ENCODE data around the gene ALDH4A1. TPM values are rescaled to one million over a fixed set of nuclear protein-coding genes. Genes with fewer than 3 reads are reported as not detected.
A peak's percentile ranks its signal among the peaks of the same experiment; 100 is the strongest.

Gene ALDH4A1
- total and polyA plus RNA-seq, 4 donors: 13.7 to 31.2 (median 23.5) TPM

DNA sequence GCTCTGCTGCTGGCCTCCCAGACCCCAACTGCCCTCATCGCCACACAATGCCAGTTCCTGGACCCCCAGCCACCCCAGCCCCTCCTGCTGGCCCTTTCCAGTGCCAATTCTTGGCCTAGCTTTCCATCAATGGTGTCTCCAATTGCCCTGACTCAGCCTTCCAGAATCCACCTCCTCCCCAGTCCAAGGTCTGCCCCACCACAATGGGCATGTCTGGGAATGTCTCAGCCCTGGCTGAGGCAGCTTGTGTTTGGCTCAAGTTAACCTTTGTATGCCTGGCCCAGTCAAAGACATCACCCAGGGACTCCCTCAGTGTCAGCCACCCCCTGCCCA lies 16.4 kb downstream of the ALDH4A1 start:
- Histone ChIP-seq H3K36me3 (ENCODE audit: control insufficient read depth, insufficient read depth, low read length) (peaks cover 75% of the 10 kb centered on the region), H3K27ac (ENCODE audit: low read depth, low read length) (no peak overlapping the region), H3K27me3 (ENCODE audit: control insufficient read depth, insufficient read depth, low read length) (no peaks in the 10 kb centered on the region), H3K9me3 (ENCODE audit: control insufficient read depth, insufficient read depth, low read length) (no peaks in the 10 kb centered on the region), H3K4me3 (ENCODE audit: low read depth, low read length) (no peak overlapping the region), H3K4me1 (ENCODE audit: control insufficient read depth, insufficient read depth, low read length) (peaks cover 37% of the 10 kb centered on the region)
- 89% methylated on average over 1 of the region's 1 CpG for WGBS (ENCODE audit: insufficient coverage)
- DNase-seq (ENCODE audit: low read depth in 4 of 6, low spot score in 6 of 6): no peak

GRCh38 chr1:18885311-18886002 lies 16.9 kb downstream of the ALDH4A1 start:
- Histone ChIP-seq H3K9me3 (ENCODE audit: control insufficient read depth, insufficient read depth, low read length) (no peaks in the 10 kb centered on the region), H3K36me3 (ENCODE audit: control insufficient read depth, insufficient read depth, low read length) (peaks cover 78% of the 10 kb centered on the region), H3K27ac (ENCODE audit: low read depth, low read length) (no peak overlapping the region), H3K27me3 (ENCODE audit: control insufficient read depth, insufficient read depth, low read length) (no peaks in the 10 kb centered on the region), H3K4me3 (ENCODE audit: low read depth, low read length) (no peak overlapping the region), H3K4me1 (ENCODE audit: control insufficient read depth, insufficient read depth, low read length) (peaks cover 33% of the 10 kb centered on the region)
- DNase-seq (ENCODE audit: low read depth in 4 of 6, low spot score in 6 of 6): no peak
- WGBS (ENCODE audit: insufficient coverage): 88% methylated on average over 13 of the region's 17 CpGs

DNA sequence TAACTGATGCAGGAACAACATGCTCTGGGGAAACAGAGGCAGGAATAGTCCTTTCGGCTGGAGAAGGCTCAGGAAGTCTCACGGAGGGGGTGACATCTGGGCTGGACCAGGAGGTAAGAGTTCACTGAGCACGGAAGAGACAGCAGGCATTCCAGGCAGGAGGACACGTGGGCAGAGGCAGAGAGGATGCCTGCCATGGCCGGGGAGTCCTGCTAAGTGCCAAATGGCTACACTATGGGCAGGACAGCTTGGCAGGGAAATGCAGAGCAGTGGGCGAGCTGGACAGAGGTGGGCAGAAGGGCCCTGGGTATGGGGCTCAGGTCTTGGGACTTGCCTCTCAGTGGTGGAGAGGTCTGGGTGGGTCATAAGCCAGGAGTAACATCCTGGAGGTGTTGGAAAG lies 17.6 kb downstream of the ALDH4A1 start:
- no peak for DNase-seq (ENCODE audit: low read depth in 4 of 6, low spot score in 6 of 6)
- Histone ChIP-seq H3K36me3 (ENCODE audit: control insufficient read depth, insufficient read depth, low read length) (peaks cover 82% of the 10 kb centered on the region), H3K9me3 (ENCODE audit: control insufficient read depth, insufficient read depth, low read length) (no peaks in the 10 kb centered on the region), H3K4me1 (ENCODE audit: control insufficient read depth, insufficient read depth, low read length) (peaks cover 33% of the 10 kb centered on the region), H3K27ac (ENCODE audit: low read depth, low read length) (no peak overlapping the region), H3K4me3 (ENCODE audit: low read depth, low read length) (no peak overlapping the region), H3K27me3 (ENCODE audit: control insufficient read depth, insufficient read depth, low read length) (no peaks in the 10 kb centered on the region)
- WGBS (ENCODE audit: insufficient coverage): 82% methylated on average over 6 of the region's 6 CpGs

- Histone ChIP-seq H3K27ac (ENCODE audit: low read depth, low read length) (no peak overlapping the region), H3K9me3 (ENCODE audit: control insufficient read depth, insufficient read depth, low read length) (no peaks in the 10 kb centered on the region), H3K27me3 (ENCODE audit: control insufficient read depth, insufficient read depth, low read length) (no peaks in the 10 kb centered on the region), H3K4me3 (ENCODE audit: low read depth, low read length) (no peak overlapping the region), H3K4me1 (ENCODE audit: control insufficient read depth, insufficient read depth, low read length) (peaks cover 35% of the 10 kb centered on the region), H3K36me3 (ENCODE audit: control insufficient read depth, insufficient read depth, low read length) (peaks cover 83% of the 10 kb centered on the region)
- no peak for DNase-seq (ENCODE audit: low read depth in 4 of 6, low spot score in 6 of 6)
- WGBS (ENCODE audit: insufficient coverage): 60% methylated on average over 3 of the region's 4 CpGs
These were observed 18.0 kb downstream of the ALDH4A1 start for GRCh38 chr1:18884419-18884717.

- WGBS (ENCODE audit: insufficient coverage): 50% methylated on average over 14 of the region's 14 CpGs
These were observed 18.5 kb downstream of the ALDH4A1 start for GRCh38 chr1:18883636-18884418.

GRCh38 chr1:18883079-18883478 lies 19.3 kb downstream of the ALDH4A1 start:
- Histone ChIP-seq H3K4me3 (ENCODE audit: low read depth, low read length) (no peak overlapping the region), H3K27ac (ENCODE audit: low read depth, low read length) (no peak overlapping the region), H3K4me1 (ENCODE audit: control insufficient read depth, insufficient read depth, low read length) (peaks cover 36% of the 10 kb centered on the region), H3K27me3 (ENCODE audit: control insufficient read depth, insufficient read depth, low read length) (no peaks in the 10 kb centered on the region), H3K36me3 (ENCODE audit: control insufficient read depth, insufficient read depth, low read length) (peaks cover 77% of the 10 kb centered on the region), H3K9me3 (ENCODE audit: control insufficient read depth, insufficient read depth, low read length) (no peaks in the 10 kb centered on the region)
- WGBS (ENCODE audit: insufficient coverage): 96% methylated on average over 23 of the region's 23 CpGs
- DNase-seq (ENCODE audit: low read depth in 4 of 6, low spot score in 6 of 6): no peak

More at GRCh38 chr1:18883636-18884418, 18.5 kb downstream of the ALDH4A1 start:
- no peak overlapping the region for H3K4me3 ChIP-seq (ENCODE audit: low read depth, low read length)
- no peak overlapping the region for H3K27ac ChIP-seq (ENCODE audit: low read depth, low read length)
- peaks cover 82% of the 10 kb centered on the region for H3K36me3 ChIP-seq (ENCODE audit: control insufficient read depth, insufficient read depth, low read length)
- H3K27me3 ChIP-seq (ENCODE audit: control insufficient read depth, insufficient read depth, low read length): no peaks in the 10 kb centered on the region
- H3K4me1 ChIP-seq (ENCODE audit: control insufficient read depth, insufficient read depth, low read length): peaks cover 36% of the 10 kb centered on the region
- DNase-seq (ENCODE audit: low read depth in 4 of 6, low spot score in 6 of 6): peak in 3 of 6 donors; percentile 47 to 86 (median 84)
- H3K9me3 ChIP-seq (ENCODE audit: control insufficient read depth, insufficient read depth, low read length): no peaks in the 10 kb centered on the region

GRCh38 chr1:18882486-18882885 lies 19.9 kb downstream of the ALDH4A1 start:
- 43% methylated on average over 8 of the region's 8 CpGs for WGBS (ENCODE audit: insufficient coverage)
- Histone ChIP-seq H3K4me3 (ENCODE audit: low read depth, low read length) (no peak overlapping the region), H3K36me3 (ENCODE audit: control insufficient read depth, insufficient read depth, low read length) (peaks cover 77% of the 10 kb centered on the region), H3K27ac (ENCODE audit: low read depth, low read length) (no peak overlapping the region), H3K4me1 (ENCODE audit: control insufficient read depth, insufficient read depth, low read length) (peaks cover 36% of the 10 kb centered on the region), H3K27me3 (ENCODE audit: control insufficient read depth, insufficient read depth, low read length) (no peaks in the 10 kb centered on the region), H3K9me3 (ENCODE audit: control insufficient read depth, insufficient read depth, low read length) (no peaks in the 10 kb centered on the region)
- DNase-seq (ENCODE audit: low read depth in 4 of 6, low spot score in 6 of 6): peak in 2 of 6 donors; percentile 36 to 54

DNA sequence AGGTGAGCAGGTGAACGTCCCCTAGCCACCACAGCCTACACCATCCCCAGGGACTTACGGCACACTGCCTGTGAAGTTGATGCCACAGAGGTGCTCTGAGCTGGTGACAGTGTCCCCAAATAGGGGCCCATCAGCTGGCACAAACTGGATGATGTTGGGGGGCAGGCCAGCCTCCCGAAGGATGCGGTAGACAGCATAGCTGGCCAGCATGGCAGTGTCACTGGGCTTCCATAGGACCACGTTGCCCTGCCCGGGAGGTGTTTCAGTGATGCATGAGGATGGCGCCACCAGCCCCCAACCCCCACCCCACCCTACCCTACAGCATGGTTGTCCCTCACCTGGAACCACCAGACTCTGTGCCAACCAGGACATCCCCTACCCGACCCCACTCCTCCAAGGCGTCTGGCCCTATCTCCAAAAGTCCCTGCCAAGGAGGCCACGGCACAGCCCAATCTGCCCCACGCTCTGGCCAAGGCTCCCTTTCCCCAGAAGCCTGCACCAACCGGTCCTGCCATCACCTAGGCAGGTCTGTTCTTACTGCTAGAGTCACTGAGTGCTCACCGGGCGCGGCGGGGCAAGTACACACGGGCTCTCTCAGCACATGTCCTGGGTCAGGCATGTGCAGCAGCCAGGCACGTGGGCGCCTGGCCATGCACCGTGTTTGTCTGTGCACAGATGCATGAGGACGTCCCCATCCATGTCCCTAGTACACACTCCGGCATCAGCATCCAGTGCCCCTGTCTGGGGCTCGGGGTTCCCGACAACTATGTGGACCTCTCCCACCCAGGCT lies 20.5 kb downstream of the ALDH4A1 start:
- Histone ChIP-seq H3K9me3 (ENCODE audit: control insufficient read depth, insufficient read depth, low read length) (no peaks in the 10 kb centered on the region), H3K4me3 (ENCODE audit: low read depth, low read length) (no peak overlapping the region), H3K36me3 (ENCODE audit: control insufficient read depth, insufficient read depth, low read length) (peaks cover 78% of the 10 kb centered on the region), H3K4me1 (ENCODE audit: control insufficient read depth, insufficient read depth, low read length) (peaks cover 36% of the 10 kb centered on the region), H3K27me3 (ENCODE audit: control insufficient read depth, insufficient read depth, low read length) (no peaks in the 10 kb centered on the region), H3K27ac (ENCODE audit: low read depth, low read length) (no peak overlapping the region)
- no peak for DNase-seq (ENCODE audit: low read depth in 4 of 6, low spot score in 6 of 6)
- 88% methylated on average over 23 of the region's 24 CpGs for WGBS (ENCODE audit: insufficient coverage)

DNA sequence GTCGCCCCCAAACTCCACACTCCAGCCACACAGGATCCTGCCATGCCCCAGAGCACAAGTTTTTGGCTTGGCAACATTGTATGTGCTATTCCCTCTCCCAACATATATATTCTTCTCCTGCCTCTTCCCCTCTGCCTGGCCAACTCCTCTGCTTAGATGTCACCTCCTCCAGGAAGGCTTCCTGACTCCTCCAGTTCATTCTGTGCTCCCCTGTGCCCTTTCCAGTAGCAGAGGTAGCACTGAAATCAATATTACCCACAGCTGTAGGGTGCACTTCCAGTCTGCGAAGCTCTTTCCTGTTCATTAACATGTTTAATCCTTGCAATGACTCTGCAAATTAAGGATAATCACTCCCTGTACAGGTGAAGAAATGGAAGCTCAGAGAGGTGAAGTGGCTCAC lies 21.2 kb downstream of the ALDH4A1 start:
- H3K27ac ChIP-seq (ENCODE audit: low read depth, low read length): no peak overlapping the region
- peaks cover 35% of the 10 kb centered on the region for H3K4me1 ChIP-seq (ENCODE audit: control insufficient read depth, insufficient read depth, low read length)
- H3K27me3 ChIP-seq (ENCODE audit: control insufficient read depth, insufficient read depth, low read length): no peaks in the 10 kb centered on the region
- H3K9me3 ChIP-seq (ENCODE audit: control insufficient read depth, insufficient read depth, low read length): no peaks in the 10 kb centered on the region
- DNase-seq (ENCODE audit: low read depth in 4 of 6, low spot score in 6 of 6): no peak
- H3K36me3 ChIP-seq (ENCODE audit: control insufficient read depth, insufficient read depth, low read length): peaks cover 77% of the 10 kb centered on the region
- H3K4me3 ChIP-seq (ENCODE audit: low read depth, low read length): no peak overlapping the region
- WGBS (ENCODE audit: insufficient coverage): 100% methylated on average over 1 of the region's 2 CpGs
